K562 (cell line): Measurements from ENCODE around the gene EZH1. TPM values are rescaled to one million over a fixed set of nuclear protein-coding genes. Genes with fewer than 3 reads are reported as not detected.
A peak's percentile ranks its signal among the peaks of the same experiment; 100 is the strongest.

Experiments
- ATF7 ChIP-seq: fragments of 450-650 bp; IDR thresholded peaks from 2 replicates; pipeline ENCODE4 v1.7.1; 2014; ENCODE audit warnings: mild to moderate bottlenecking, moderate library complexity
- ELK3 ChIP-seq: fragments of 450-650 bp; formaldehyde crosslinking; IDR thresholded peaks from 2 replicates; pipeline ENCODE4 v1.4.0; 2020; ENCODE audit warnings: mild to moderate bottlenecking
- GTF2F1 ChIP-seq: IDR thresholded peaks from 2 replicates; pipeline ENCODE4 v1.6.1; 2011; ENCODE audit warnings: low read depth, low read length, improper control_type of control experiment
- HDAC3 ChIP-seq: fragments of 450-650 bp; IDR thresholded peaks from 2 replicates; pipeline ENCODE4 v1.6.1; 2018; ENCODE audit warnings: borderline replicate concordance, mild to moderate bottlenecking, moderate library complexity; ENCODE audit not compliant: partially characterized antibody
- HIVEP1 ChIP-seq: fragments of 250-450 bp; sonication (Bioruptor Pico); IDR thresholded peaks from 2 replicates; pipeline ENCODE4 v1.4.0; 2020; ENCODE audit warnings: mild to moderate bottlenecking
- JUN ChIP-seq, 2 experiments: sonication (generic) in 1 of 2; formaldehyde crosslinking in 1 of 2; IDR thresholded peaks; 2 replicates each; pipeline versions ENCODE4 v1.6.1 to v1.8.0; 2012 to 2022; ENCODE audit warnings: borderline replicate concordance in 2 of 2, mild to moderate bottlenecking in 2 of 2, improper control_type of control experiment in 1 of 2, low read depth in 1 of 2, low read length in 1 of 2, missing genetic modification reagents in 1 of 2
- LARP7 ChIP-seq: fragments of 450-650 bp; IDR thresholded peaks from 2 replicates; pipeline ENCODE4 v1.6.1; 2016
- MECOM ChIP-seq: fragments of 250-450 bp; sonication (Bioruptor Pico); IDR thresholded peaks from 2 replicates; pipeline ENCODE4 v1.8.0; 2022; ENCODE audit warnings: inconsistent platforms
- MIER1 ChIP-seq: fragments of 450-650 bp; IDR thresholded peaks from 2 replicates; pipeline ENCODE4 v1.6.1; 2016; ENCODE audit warnings: antibody characterized with exemption, mild to moderate bottlenecking, low read depth
- MITF ChIP-seq: IDR thresholded peaks from 2 replicates; pipeline ENCODE4 v1.6.1; 2014; ENCODE audit warnings: antibody characterized with exemption
- NELFE ChIP-seq: IDR thresholded peaks from 2 replicates; pipeline ENCODE4 v1.6.1; 2011; ENCODE audit warnings: mild to moderate bottlenecking; ENCODE audit not compliant: insufficient read depth, insufficient read length
- RBBP5 ChIP-seq: fragments of 200-600 bp; sonication (generic); IDR thresholded peaks from 2 replicates; pipeline ENCODE4 v1.6.1; 2012; ENCODE audit warnings: borderline replicate concordance, mild to moderate bottlenecking, low read length, control low read depth, inconsistent platforms; ENCODE audit not compliant: insufficient read depth, poor library complexity, severe bottlenecking
- SRSF9 ChIP-seq: fragments of 200-400 bp; formaldehyde crosslinking; IDR thresholded peaks from 2 replicates; pipeline ENCODE4 v1.6.1; 2017; ENCODE audit warnings: low read depth, low read length, borderline replicate concordance
- WHSC1 ChIP-seq: IDR thresholded peaks from one replicate; pipeline ENCODE4 v1.6.1; 2012; ENCODE audit warnings: low read length, control low read depth, inconsistent platforms
- XRCC4 ChIP-seq: IDR thresholded peaks from one replicate; pipeline ENCODE4 v1.6.1; 2011; ENCODE audit not compliant: insufficient read depth, insufficient read length; ENCODE audit errors: extremely low read depth
- ZNF24 ChIP-seq: fragments of 450-650 bp; IDR thresholded peaks from 2 replicates; pipeline ENCODE4 v1.6.1; 2016
- ZNF699 ChIP-seq: fragments of 250-450 bp; sonication (Bioruptor Pico); IDR thresholded peaks from 2 replicates; pipeline ENCODE4 v1.8.0; 2021; ENCODE audit warnings: mild to moderate bottlenecking, moderate library complexity; ENCODE audit not compliant: insufficient replicate concordance
- polyA plus RNA-seq, 8 experiments: library from polyadenylated mRNA; depleted of rRNA in 4 of 8; stranded (reverse) in 5 of 8; unstranded in 3 of 8; fragments of >200 nt; fragmentation: Nextera tagmentation in 2 of 8; fragmentation: Illumina TruSeq in 1 of 8; extraction: Ambion mirVana in 2 of 8; extraction: Trizol in 1 of 8; gene quantifications; 2 replicates each; pipeline versions ENCODE4 v1.2.1 to v1.2.3, GENCODE V29; 2011 to 2014; ENCODE audit warnings: inconsistent platforms in 1 of 8, missing spikeins in 1 of 8
- total RNA-seq, 7 experiments: library from RNA; depleted of rRNA in 6 of 7; stranded (reverse); fragments of >200 nt in 6 of 7; fragmentation: Illumina TruSeq in 2 of 7; extraction: Trizol in 2 of 7; gene quantifications; 2 replicates each; pipeline versions ENCODE4 v1.2.1 to v1.2.3, GENCODE V29; 2011 to 2021; ENCODE audit warnings: low replicate concordance in 1 of 7
- TF ChIP-seq, protein P1 (sequence below): fragments of 450-650 bp; IDR thresholded peaks from 2 replicates; pipeline ENCODE4 v1.6.1; 2016; ENCODE audit warnings: low read depth

The EZH1 gene
- total and polyA plus RNA-seq, 9 of the 15 experiments (the other 6 are each of a cell fraction or from before 2014, with no cell fraction given): 8.6 to 40.8 (median 22.9) TPM

GRCh38 chr17:42677921-42678781 is 66.7 kb downstream of the EZH1 start (continued):
- TF ChIP-seq NELFE: no peak
- no peak for TF ChIP-seq MITF
- no peak for TF ChIP-seq GTF2F1
- TF ChIP-seq ATF7: peak; percentile 24; the same call in 1 of the 2 replicates
- TF ChIP-seq XRCC4: no peak
- TF ChIP-seq MIER1: no peak
- TF ChIP-seq ELK3 (CRISPR knock-in tag): no peak
- TF ChIP-seq RBBP5: no peak
- TF ChIP-seq SRSF9: no peak
- TF ChIP-seq, protein P1, sequence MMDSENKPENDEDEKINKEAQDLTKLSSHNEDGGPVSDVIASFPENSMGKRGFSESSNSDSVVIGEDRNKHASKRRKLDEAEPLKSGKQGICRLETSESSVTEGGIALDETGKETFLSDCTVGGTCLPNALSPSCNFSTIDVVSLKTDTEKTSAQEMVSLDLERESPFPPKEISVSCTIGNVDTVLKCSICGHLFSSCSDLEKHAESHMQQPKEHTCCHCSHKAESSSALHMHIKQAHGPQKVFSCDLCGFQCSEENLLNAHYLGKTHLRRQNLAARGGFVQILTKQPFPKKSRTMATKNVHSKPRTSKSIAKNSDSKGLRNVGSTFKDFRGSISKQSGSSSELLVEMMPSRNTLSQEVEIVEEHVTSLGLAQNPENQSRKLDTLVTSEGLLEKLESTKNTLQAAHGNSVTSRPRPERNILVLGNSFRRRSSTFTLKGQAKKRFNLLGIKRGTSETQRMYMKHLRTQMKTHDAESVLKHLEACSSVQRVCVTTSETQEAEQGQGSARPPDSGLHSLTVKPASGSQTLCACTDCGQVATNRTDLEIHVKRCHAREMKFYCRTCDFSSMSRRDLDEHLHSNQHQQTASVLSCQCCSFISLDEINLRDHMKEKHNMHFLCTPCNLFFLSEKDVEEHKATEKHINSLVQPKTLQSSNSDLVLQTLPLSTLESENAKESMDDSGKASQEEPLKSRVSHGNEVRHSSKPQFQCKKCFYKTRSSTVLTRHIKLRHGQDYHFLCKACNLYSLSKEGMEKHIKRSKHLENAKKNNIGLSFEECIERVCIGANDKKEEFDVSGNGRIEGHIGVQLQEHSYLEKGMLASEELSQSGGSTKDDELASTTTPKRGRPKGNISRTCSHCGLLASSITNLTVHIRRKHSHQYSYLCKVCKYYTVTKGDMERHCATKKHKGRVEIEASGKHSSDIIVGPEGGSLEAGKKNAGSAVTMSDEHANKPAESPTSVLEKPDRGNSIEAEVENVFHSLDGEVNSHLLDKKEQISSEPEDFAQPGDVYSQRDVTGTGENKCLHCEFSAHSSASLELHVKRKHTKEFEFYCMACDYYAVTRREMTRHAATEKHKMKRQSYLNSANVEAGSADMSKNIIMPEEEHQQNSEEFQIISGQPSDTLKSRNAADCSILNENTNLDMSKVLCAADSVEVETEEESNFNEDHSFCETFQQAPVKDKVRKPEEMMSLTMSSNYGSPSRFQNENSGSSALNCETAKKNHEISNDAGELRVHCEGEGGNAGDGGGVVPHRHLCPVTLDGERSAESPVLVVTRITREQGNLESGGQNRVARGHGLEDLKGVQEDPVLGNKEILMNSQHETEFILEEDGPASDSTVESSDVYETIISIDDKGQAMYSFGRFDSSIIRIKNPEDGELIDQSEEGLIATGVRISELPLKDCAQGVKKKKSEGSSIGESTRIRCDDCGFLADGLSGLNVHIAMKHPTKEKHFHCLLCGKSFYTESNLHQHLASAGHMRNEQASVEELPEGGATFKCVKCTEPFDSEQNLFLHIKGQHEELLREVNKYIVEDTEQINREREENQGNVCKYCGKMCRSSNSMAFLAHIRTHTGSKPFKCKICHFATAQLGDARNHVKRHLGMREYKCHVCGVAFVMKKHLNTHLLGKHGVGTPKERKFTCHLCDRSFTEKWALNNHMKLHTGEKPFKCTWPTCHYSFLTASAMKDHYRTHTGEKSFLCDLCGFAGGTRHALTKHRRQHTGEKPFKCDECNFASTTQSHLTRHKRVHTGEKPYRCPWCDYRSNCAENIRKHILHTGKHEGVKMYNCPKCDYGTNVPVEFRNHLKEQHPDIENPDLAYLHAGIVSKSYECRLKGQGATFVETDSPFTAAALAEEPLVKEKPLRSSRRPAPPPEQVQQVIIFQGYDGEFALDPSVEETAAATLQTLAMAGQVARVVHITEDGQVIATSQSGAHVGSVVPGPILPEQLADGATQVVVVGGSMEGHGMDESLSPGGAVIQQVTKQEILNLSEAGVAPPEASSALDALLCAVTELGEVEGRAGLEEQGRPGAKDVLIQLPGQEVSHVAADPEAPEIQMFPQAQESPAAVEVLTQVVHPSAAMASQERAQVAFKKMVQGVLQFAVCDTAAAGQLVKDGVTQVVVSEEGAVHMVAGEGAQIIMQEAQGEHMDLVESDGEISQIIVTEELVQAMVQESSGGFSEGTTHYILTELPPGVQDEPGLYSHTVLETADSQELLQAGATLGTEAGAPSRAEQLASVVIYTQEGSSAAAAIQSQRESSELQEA: no peak
- no peak for TF ChIP-seq MECOM (CRISPR knock-in tag)
- TF ChIP-seq JUN (IDR thresholded peaks at IDR 0.05; ENCODE audit: borderline replicate concordance, low read depth, low read length): no peak
- TF ChIP-seq JUN (CRISPR knock-in tag; IDR thresholded peaks at IDR 0.05; ENCODE audit: borderline replicate concordance): no peak
- no peak for TF ChIP-seq HIVEP1 (CRISPR knock-in tag)
- TF ChIP-seq ZNF699 (CRISPR knock-in tag): no peak
- TF ChIP-seq HDAC3: no peak
- no peak for TF ChIP-seq LARP7
- TF ChIP-seq ZNF24: no peak
- TF ChIP-seq WHSC1: no peak
